SK-N-SH (cell line): Measurements from ENCODE around the gene CNNM3.

Experiments
- EZH2phosphoT487 ChIP-seq: fragments of 200-600 bp; sonication (generic); IDR thresholded peaks from 2 replicates; pipeline ENCODE4 v1.6.1; 2017; ENCODE audit warnings: low read depth, mixed run types, mild to moderate bottlenecking, antibody characterized with exemption, moderate library complexity, borderline replicate concordance
- JUND ChIP-seq: IDR thresholded peaks from 2 replicates; pipeline ENCODE4 v1.4.0; 2012
- RFX5 ChIP-seq: IDR thresholded peaks from 2 replicates; pipeline ENCODE4 v1.6.1; 2012; ENCODE audit warnings: mild to moderate bottlenecking, improper control_type of control experiment, low read length
- ZBTB33 ChIP-seq: IDR thresholded peaks from 2 replicates; pipeline ENCODE4 v1.4.0; 2012; ENCODE audit warnings: low read depth, borderline replicate concordance
- TF ChIP-seq, protein P1 (sequence below): fragments of 200-600 bp; sonication (generic); IDR thresholded peaks from 2 replicates; pipeline ENCODE4 v1.6.1; 2017; ENCODE audit warnings: antibody characterized with exemption, mild to moderate bottlenecking, moderate library complexity
- TF ChIP-seq, protein P2 (sequence below): IDR thresholded peaks from 2 replicates; pipeline ENCODE4 v1.6.1; 2012; ENCODE audit warnings: mild to moderate bottlenecking, low read depth, low read length, moderate library complexity

GRCh38 chr2:96866586-96866985, 50.5 kb downstream of the CNNM3 start:
- TF ChIP-seq, protein P1, sequence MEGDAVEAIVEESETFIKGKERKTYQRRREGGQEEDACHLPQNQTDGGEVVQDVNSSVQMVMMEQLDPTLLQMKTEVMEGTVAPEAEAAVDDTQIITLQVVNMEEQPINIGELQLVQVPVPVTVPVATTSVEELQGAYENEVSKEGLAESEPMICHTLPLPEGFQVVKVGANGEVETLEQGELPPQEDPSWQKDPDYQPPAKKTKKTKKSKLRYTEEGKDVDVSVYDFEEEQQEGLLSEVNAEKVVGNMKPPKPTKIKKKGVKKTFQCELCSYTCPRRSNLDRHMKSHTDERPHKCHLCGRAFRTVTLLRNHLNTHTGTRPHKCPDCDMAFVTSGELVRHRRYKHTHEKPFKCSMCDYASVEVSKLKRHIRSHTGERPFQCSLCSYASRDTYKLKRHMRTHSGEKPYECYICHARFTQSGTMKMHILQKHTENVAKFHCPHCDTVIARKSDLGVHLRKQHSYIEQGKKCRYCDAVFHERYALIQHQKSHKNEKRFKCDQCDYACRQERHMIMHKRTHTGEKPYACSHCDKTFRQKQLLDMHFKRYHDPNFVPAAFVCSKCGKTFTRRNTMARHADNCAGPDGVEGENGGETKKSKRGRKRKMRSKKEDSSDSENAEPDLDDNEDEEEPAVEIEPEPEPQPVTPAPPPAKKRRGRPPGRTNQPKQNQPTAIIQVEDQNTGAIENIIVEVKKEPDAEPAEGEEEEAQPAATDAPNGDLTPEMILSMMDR: no peak
- TF ChIP-seq JUND (no peak), EZH2phosphoT487 (no peak), ZBTB33 (no peak), RFX5 (no peak)
- TF ChIP-seq, protein P2, sequence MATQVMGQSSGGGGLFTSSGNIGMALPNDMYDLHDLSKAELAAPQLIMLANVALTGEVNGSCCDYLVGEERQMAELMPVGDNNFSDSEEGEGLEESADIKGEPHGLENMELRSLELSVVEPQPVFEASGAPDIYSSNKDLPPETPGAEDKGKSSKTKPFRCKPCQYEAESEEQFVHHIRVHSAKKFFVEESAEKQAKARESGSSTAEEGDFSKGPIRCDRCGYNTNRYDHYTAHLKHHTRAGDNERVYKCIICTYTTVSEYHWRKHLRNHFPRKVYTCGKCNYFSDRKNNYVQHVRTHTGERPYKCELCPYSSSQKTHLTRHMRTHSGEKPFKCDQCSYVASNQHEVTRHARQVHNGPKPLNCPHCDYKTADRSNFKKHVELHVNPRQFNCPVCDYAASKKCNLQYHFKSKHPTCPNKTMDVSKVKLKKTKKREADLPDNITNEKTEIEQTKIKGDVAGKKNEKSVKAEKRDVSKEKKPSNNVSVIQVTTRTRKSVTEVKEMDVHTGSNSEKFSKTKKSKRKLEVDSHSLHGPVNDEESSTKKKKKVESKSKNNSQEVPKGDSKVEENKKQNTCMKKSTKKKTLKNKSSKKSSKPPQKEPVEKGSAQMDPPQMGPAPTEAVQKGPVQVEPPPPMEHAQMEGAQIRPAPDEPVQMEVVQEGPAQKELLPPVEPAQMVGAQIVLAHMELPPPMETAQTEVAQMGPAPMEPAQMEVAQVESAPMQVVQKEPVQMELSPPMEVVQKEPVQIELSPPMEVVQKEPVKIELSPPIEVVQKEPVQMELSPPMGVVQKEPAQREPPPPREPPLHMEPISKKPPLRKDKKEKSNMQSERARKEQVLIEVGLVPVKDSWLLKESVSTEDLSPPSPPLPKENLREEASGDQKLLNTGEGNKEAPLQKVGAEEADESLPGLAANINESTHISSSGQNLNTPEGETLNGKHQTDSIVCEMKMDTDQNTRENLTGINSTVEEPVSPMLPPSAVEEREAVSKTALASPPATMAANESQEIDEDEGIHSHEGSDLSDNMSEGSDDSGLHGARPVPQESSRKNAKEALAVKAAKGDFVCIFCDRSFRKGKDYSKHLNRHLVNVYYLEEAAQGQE: no peak
